Activated naive CD8-positive, alpha-beta T cell treated with anti-CD3 and anti-CD28 coated beads, Interleukin-2, amount 10 ng/mL, durations not matched to agents 7 days and 5 days (primary cell): ENCODE data around the gene PSG2. TPM values are rescaled to one million over a fixed set of nuclear protein-coding genes. Genes with fewer than 3 reads are reported as not detected.
"Not testable (repeated sequence)": the region's sequence is repeated elsewhere in the genome, so short reads cannot be mapped to it uniquely, and the experiment has no call there.

Source experiments
- ATAC-seq: fragments of 150-1000 bp; cut with Tn5 transposase; one replicate; pipeline ENCODE4 v1.10.0; 2021; ENCODE audit warnings: low read depth, moderate library complexity
- POLR2A ChIA-PET: fragments of 350-600 bp; sonication (Branson Sonifier 250); formaldehyde crosslinking; loops from one replicate; lab custom pipeline; 2021; ENCODE audit warnings: antibody characterized with exemption; lab: Charles Lee
- DNase-seq: peaks from one replicate; pipeline ENCODE4 v3.0.0; 2021
- H3K27ac Mint-ChIP-seq: one replicate; pipeline ENCODE4 v1.8.0; 2022; ENCODE audit warnings: mild to moderate bottlenecking, mixed read lengths
- H3K27me3 Mint-ChIP-seq: one replicate; pipeline ENCODE4 v1.8.0; 2022; ENCODE audit warnings: mild to moderate bottlenecking, moderate library complexity, mixed read lengths
- H3K36me3 Mint-ChIP-seq: one replicate; pipeline ENCODE4 v1.8.0; 2021; ENCODE audit warnings: mild to moderate bottlenecking, mixed read lengths
- H3K4me1 Mint-ChIP-seq: one replicate; pipeline ENCODE4 v1.8.0; 2021; ENCODE audit warnings: mixed read lengths
- H3K4me3 Mint-ChIP-seq: one replicate; pipeline ENCODE4 v1.8.0; 2022; ENCODE audit warnings: mild to moderate bottlenecking, moderate library complexity, mixed read lengths
- H3K9me3 Mint-ChIP-seq: one replicate; pipeline ENCODE4 v1.8.0; 2021; ENCODE audit warnings: mixed read lengths
- total RNA-seq, 2 experiments: library from RNA; stranded (reverse); gene quantifications; one replicate each; pipeline ENCODE4 v1.2.3, GENCODE V29; 2021

The PSG2 gene
- total RNA-seq, 2 experiments from 2014 or later, result not detected

DNA sequence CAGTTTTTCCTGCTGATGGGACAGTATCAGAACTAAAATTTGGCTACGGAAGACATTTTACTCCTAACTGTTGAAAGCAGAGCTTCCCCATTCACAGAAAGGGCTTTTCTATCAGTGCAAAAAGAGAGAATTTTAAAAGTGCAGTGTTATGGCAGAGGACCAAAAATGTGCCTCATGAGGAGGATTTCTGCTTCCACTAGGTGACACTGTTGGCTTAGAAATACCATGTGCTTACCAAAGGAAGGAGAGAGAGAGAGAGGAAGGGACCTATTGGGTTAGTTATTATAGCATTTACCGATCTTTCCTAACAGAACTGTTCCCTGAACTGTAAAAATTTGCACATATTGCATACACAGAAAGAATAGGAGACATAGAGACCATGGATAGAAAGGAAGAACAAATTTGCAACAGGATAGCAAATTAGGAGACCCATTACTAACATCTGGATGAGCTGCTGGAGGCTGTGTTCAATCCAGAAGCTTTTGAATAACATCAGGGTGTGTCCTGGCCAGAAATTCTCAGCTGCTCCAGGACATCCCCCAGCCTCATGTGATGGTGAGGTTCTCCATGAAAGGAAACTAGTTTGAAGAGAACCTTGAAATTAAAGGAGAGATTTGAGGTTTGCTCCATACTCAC is 21.8 kb upstream of the PSG2 start:
- H3K36me3 Mint-ChIP-seq, POLR2A ChIA-PET, H3K27me3 Mint-ChIP-seq, H3K9me3 Mint-ChIP-seq, DNase-seq, H3K4me3 Mint-ChIP-seq, ATAC-seq, H3K4me1 Mint-ChIP-seq, H3K27ac Mint-ChIP-seq: not testable (repeated sequence)

DNA sequence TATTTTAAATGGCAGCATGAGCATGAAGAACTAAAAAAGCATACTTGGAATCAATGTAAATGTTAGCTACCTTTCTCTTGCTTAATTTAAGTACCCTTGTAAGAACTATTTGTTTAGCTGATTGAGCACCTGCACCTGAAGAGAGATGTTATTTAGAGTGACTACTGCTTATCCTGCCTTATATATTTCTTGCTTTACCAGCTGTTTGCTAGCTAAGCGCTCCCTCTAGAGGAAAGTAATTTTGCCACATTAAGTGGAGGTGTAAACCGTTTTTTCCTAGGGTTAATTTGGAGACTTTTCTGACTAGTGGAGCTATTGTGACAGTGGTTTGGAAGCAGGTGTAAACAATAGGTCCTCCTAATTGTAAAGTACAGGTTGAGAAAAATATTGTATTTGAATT is 19.4 kb upstream of the PSG2 start:
- Mint-ChIP-seq H3K36me3 (no peaks in the 10 kb centered on the region), H3K4me1 (no peaks in the 10 kb centered on the region), H3K4me3 (no peak overlapping the region), H3K27me3 (no peaks in the 10 kb centered on the region), H3K9me3 (peaks cover 10% of the 10 kb centered on the region), H3K27ac (no peak overlapping the region)
- ATAC-seq (no peak), DNase-seq (no peak)
- POLR2A ChIA-PET, result no interaction called here

DNA sequence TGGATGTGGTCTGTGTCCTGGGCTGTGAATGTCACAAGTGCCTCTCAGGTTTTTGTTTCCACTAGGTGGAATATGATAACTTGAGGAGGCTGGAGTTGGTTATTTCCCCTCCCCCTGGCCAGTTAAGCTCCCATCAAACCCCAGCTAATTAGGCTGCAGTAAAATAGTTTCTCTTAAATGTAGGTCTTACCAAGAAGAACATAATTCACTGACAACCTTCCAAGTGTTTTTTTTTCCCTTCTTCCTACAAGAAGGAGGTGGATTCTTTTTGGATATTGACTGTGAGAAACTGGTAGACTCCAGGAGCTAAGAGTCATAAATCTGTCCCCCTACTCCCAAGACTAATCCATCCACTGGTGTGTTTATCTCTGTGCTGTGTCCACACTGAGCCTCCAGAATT is 15.9 kb upstream of the PSG2 start:
- POLR2A ChIA-PET, H3K4me3 Mint-ChIP-seq, H3K4me1 Mint-ChIP-seq, H3K27me3 Mint-ChIP-seq, H3K27ac Mint-ChIP-seq, H3K36me3 Mint-ChIP-seq, DNase-seq, H3K9me3 Mint-ChIP-seq, ATAC-seq: not testable (repeated sequence)

DNA sequence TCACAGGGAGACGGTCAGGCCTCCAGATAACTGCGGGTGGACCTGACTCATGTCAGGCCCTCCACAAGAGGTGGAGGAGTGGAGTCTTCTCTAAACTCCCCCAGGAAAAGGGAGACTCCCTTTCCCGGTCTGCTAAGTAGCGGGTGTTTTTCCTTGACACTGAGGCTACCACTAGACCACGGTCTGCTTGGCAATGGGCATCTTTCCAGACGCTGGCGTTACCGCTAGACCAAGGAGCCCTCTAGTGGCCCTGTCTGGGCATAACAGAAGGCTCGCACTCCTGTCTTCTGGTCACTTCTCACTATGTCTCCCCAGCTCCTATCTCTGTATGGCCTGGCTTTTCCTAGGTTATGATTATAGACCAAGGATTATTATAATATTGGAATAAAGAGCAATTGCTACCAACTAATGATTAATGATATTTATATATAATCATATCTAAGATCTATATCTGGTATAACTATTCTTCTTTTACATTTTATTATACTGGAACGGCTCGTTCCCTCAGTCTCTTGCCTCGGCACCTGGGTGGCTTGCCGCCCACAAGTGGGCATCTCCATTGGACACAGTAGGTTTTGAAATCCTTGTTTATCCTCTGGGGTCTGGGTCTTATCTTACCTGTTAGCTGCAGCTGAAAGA is 5.3 kb upstream of the PSG2 start:
- H3K4me1 Mint-ChIP-seq, H3K36me3 Mint-ChIP-seq, H3K9me3 Mint-ChIP-seq, DNase-seq, ATAC-seq, H3K27me3 Mint-ChIP-seq, POLR2A ChIA-PET, H3K27ac Mint-ChIP-seq, H3K4me3 Mint-ChIP-seq: not testable (repeated sequence)

DNA sequence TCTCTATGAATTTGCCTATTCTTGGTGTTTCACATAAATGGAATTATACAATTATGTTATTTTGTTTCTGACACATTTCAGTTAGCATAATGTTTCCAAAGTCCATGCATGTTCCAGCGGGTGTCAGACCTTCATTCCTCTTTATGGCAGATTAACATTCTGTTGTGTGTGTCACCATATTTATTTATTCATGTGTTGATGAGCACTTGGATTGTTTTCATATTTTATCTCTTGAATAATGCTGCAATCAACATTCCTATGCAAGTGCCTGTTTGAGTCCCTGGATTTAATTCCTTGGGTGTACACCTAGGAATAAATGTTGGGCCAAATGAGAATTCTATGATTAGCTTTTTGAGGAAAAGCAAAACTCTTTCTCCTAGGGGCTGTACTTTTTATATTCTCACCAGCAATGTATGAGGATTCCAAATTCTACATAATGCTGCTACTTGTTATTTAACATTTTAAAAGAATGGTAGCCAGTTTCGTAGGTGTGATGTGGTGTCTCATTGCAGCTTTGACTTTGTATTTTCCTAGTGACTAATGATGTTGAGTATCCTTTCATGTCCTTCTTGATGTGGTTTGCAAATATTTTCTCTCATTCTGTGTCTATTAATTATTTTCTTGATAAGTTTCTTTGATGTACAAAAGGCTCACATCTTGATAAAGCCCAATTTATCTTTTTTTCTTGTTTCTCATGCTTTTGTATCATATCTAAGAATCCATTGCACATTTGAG is 3.5 kb upstream of the PSG2 start:
- DNase-seq, H3K27me3 Mint-ChIP-seq, H3K4me3 Mint-ChIP-seq, H3K4me1 Mint-ChIP-seq, ATAC-seq, H3K36me3 Mint-ChIP-seq, H3K27ac Mint-ChIP-seq, POLR2A ChIA-PET, H3K9me3 Mint-ChIP-seq: not testable (repeated sequence)

DNA sequence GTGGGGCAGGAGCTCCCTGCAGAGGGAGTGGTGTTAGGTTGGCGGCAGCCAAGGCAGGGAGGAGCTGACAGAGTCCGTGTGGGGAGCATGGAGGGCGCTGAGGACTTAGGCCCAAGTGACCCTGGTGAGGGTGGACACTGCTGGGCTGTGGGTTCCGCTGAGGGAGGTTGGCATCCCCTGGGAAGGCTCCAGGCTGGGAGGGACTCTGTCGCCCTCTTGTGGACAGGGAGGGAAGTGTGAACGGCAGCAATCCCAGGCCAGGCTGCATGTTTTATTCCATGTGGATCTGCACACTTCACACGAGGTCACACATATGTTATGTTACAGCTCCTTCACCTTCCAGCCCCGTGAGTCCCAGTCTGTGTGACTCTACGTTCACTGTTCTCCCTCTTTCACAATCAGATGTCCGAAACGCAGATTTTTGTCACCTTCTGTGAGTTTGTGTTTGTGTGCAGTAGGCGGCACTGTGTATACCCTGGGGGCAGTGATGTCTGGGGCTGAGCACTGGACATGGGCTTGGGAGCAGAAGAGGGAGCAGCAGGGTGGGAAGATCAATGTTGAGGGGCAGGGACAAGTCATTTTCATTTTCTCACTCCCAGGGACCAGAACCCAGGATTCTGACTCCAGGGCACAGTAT is 1.8 kb upstream of the PSG2 start:
- POLR2A ChIA-PET, H3K27ac Mint-ChIP-seq, H3K4me3 Mint-ChIP-seq, H3K4me1 Mint-ChIP-seq, H3K9me3 Mint-ChIP-seq, ATAC-seq, H3K27me3 Mint-ChIP-seq, H3K36me3 Mint-ChIP-seq: not testable (repeated sequence)
- DNase-seq, result peak; percentile 39

DNA sequence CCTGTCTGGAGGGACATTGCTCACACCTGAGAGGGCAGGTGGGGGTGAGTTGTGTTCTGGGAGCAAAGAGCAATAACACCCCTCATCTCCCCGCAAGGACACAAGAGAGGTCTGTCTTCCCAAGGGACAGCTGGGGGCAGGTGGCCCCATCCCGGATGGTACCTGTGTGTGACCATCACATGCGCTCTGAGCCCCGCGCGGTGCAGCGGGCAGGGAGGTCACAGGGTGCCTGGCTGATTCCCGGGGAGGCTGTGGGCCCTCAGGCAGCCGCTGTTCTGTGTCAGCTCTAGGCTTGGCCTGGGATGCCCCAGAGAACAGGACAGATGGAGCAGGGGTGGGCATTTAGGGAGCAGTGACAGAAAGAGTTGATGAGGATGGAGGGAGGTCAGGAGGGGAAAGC is 1.2 kb upstream of the PSG2 start:
- H3K27ac Mint-ChIP-seq, H3K27me3 Mint-ChIP-seq, H3K9me3 Mint-ChIP-seq, H3K4me3 Mint-ChIP-seq, ATAC-seq, DNase-seq, POLR2A ChIA-PET, H3K4me1 Mint-ChIP-seq, H3K36me3 Mint-ChIP-seq: not testable (repeated sequence)

DNA sequence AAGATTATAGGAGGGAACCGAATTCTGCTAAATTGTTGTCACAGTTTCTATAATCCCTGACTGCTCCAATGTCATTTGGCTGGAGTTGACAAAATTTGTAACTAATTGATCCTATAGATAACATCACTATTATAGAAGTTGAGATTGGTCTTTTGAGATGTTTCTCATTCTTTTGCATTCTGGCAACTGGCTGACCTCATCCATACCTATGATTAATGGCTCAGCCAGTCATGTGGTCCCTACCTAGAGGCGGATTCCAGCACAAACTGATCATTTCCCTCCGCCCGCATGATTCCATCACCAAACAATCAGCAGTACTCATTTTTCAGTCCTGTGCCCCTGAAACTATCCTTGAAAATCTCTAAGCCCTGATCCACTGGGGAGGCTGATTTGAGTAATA is 4.2 kb downstream of the PSG2 start:
- no peak for DNase-seq
- Mint-ChIP-seq H3K4me1 (no peaks in the 10 kb centered on the region), H3K27me3 (peaks cover 6% of the 10 kb centered on the region), H3K27ac (no peak overlapping the region), H3K4me3 (no peak overlapping the region), H3K9me3 (no peaks in the 10 kb centered on the region), H3K36me3 (no peaks in the 10 kb centered on the region)
- no peak for ATAC-seq
- POLR2A ChIA-PET, result no interaction called here

DNA sequence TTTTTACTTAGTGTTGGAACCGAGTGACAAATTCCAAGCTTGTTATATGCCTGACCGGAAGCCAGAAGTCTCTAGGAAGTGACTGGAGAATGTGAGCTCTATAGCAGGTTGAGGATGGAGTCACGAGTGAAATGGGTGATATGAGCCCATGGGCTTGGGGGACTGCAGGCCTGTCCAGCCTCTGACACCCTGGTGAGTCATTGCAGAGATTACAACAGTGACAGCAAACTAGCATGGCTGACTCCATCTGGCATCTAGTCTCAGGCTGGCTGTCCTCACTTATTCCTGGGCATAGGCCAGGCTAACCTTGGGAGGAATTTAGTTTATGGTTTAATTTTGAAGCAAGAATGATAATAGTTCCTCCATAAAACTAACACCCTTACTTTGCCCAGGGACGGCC is 4.6 kb downstream of the PSG2 start:
- H3K36me3 Mint-ChIP-seq, H3K27ac Mint-ChIP-seq, H3K4me1 Mint-ChIP-seq, H3K4me3 Mint-ChIP-seq, H3K27me3 Mint-ChIP-seq, POLR2A ChIA-PET, ATAC-seq, DNase-seq, H3K9me3 Mint-ChIP-seq: not testable (repeated sequence)

DNA sequence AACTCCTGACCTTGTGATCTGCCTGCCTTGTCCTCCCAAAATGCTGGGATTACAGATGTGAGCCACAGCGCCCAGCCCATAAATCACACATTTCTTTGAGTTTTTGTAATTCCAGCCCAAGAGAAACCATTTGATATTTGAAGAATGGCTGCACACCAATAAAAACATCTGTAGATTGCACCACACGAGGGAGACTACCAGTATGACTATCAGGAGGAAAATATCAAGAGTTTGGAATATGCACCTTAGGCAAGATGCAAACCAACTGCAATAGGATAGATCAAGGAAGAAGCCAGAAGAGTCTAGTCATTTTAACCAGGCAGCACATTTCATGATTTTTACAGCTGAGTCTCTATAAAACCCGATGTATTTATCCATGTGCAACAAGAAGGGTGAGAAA is 20.1 kb downstream of the PSG2 start:
- ATAC-seq, H3K4me1 Mint-ChIP-seq, H3K27me3 Mint-ChIP-seq, H3K36me3 Mint-ChIP-seq, H3K27ac Mint-ChIP-seq, POLR2A ChIA-PET, H3K4me3 Mint-ChIP-seq, H3K9me3 Mint-ChIP-seq, DNase-seq: not testable (repeated sequence)

DNA sequence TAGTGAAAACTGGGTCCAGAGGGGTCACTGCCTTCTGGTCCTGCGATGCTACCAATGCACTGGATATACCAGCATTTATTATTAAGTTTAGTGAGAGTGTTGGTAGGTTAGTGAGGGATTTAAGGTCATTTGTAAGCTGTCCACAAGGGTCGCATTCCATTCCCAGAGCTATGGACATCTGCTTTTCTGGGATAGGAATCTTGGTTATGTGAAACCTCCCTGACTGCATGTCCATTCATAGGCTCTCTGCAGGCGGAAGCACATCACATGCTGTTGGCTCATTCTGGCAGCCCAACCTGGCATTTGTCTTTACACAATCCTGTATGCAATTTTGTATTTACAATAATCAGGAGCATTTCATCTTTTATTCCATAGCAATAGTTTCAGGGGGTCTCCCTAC is 21.2 kb downstream of the PSG2 start:
- H3K36me3 Mint-ChIP-seq, H3K27ac Mint-ChIP-seq, ATAC-seq, H3K9me3 Mint-ChIP-seq, DNase-seq, H3K4me1 Mint-ChIP-seq, H3K27me3 Mint-ChIP-seq, POLR2A ChIA-PET, H3K4me3 Mint-ChIP-seq: not testable (repeated sequence)

DNA sequence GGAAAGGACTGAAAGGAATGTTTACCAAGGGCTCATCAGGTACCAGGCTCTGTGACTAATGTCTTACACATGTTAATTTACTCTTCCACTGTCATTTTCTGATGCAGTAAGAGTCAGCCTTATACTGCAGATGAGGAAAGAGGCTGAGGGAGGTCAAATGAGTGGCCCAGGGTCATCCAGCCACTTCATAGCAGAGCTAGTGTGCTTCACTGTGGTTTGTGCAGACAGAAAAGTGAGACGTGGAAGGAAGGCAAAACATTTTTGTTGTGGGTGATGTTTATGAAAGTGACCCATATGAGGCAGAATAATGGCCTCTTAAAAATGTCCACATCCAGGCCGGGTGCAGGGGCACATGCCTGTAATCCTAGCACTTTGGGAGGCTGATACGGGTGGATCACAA is 22.2 kb downstream of the PSG2 start:
- H3K27ac Mint-ChIP-seq, H3K9me3 Mint-ChIP-seq, DNase-seq, ATAC-seq, H3K4me1 Mint-ChIP-seq, H3K4me3 Mint-ChIP-seq, H3K27me3 Mint-ChIP-seq, H3K36me3 Mint-ChIP-seq, POLR2A ChIA-PET: not testable (repeated sequence)

DNA sequence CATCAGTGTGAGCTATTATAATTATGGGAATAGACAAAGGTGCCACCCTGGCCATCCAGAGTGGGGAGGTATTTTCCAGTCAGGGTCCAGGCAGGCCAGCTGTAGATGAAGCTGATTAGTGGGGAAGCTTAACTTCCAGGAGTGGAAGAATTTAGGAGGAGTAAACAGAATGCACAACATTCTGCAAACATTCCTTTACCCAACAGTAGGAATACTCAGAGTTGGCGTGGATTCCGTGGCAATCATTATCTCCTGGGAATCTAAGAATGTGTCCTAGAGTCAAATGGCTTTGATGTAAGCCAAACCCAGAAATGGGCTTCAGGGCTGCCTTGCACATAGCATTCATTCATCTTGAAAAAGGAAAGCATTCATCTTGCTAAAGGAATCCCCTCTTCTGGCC is 23.0 kb downstream of the PSG2 start:
- H3K27me3 Mint-ChIP-seq, ATAC-seq, H3K36me3 Mint-ChIP-seq, POLR2A ChIA-PET, H3K4me1 Mint-ChIP-seq, H3K27ac Mint-ChIP-seq, H3K4me3 Mint-ChIP-seq, DNase-seq: not testable (repeated sequence)
- peaks cover 10% of the 10 kb centered on the region for H3K9me3 Mint-ChIP-seq

DNA sequence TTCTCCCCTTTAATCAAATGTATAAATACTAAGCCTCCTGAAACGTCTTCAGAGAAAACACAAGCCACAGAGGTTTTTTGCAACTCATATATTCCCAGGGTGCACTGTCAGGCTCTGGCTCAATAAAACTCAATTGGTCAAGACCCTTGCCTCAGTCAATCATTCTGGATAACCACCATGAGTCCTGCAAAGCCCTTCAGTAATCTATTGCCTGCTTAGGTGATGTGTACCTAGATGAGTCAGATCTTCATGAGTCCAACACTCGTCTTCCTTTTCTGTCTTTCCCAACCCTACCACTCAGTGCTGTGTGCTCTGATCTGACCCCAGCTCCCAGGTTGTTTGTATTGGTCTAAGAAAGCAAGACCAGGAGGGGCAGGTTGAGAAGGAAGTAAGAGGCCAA is 24.1 kb downstream of the PSG2 start:
- ATAC-seq, H3K4me3 Mint-ChIP-seq, H3K36me3 Mint-ChIP-seq, POLR2A ChIA-PET, DNase-seq, H3K4me1 Mint-ChIP-seq, H3K27me3 Mint-ChIP-seq, H3K27ac Mint-ChIP-seq: not testable (repeated sequence)
- peaks cover 10% of the 10 kb centered on the region for H3K9me3 Mint-ChIP-seq
